Osteocyte (in vitro differentiated cells): ENCODE measurements around the gene CFAP45. TPM values are rescaled to one million over a fixed set of nuclear protein-coding genes. Genes with fewer than 3 reads are reported as not detected.
A peak's percentile ranks its signal among the peaks of the same experiment; 100 is the strongest.
"Not testable (repeated sequence)": the region's sequence is repeated elsewhere in the genome, so short reads cannot be mapped to it uniquely, and the experiment has no call there.

ENCODE experiments used
- DNase-seq: peaks from one replicate; pipeline ENCODE4 v3.0.0; 2021; ENCODE audit warnings: mixed read lengths; ENCODE audit not compliant: unreplicated experiment; ENCODE audit errors: extremely low spot score
- H3K27ac Mint-ChIP-seq: one replicate; pipeline ENCODE4 v1.8.0; 2021; ENCODE audit warnings: mild to moderate bottlenecking, mixed read lengths; ENCODE audit not compliant: unreplicated experiment
- H3K27me3 Mint-ChIP-seq: one replicate; pipeline ENCODE4 v1.8.0; 2021; ENCODE audit warnings: mixed read lengths; ENCODE audit not compliant: unreplicated experiment
- H3K36me3 Mint-ChIP-seq: one replicate; pipeline ENCODE4 v1.8.0; 2021; ENCODE audit warnings: mixed read lengths; ENCODE audit not compliant: unreplicated experiment
- H3K4me1 Mint-ChIP-seq: one replicate; pipeline ENCODE4 v1.8.0; 2021; ENCODE audit warnings: mixed read lengths; ENCODE audit not compliant: unreplicated experiment
- H3K4me3 Mint-ChIP-seq: one replicate; pipeline ENCODE4 v1.8.0; 2021; ENCODE audit warnings: mild to moderate bottlenecking, moderate library complexity, mixed read lengths; ENCODE audit not compliant: unreplicated experiment
- H3K9me3 Mint-ChIP-seq: one replicate; pipeline ENCODE4 v1.8.0; 2021; ENCODE audit warnings: mixed read lengths; ENCODE audit not compliant: unreplicated experiment
- total RNA-seq: library from RNA; stranded (reverse); gene quantifications from 2 replicates; pipeline ENCODE4 v1.2.1, GENCODE V29; 2021
- TF ChIP-seq, protein P1 (sequence below): fragments of 200-600 bp; sonication (generic); IDR thresholded peaks from 2 replicates; pipeline ENCODE4 v1.5.0; 2021; ENCODE audit warnings: antibody characterized with exemption, mild to moderate bottlenecking, moderate library complexity

The CFAP45 gene
- total RNA-seq, 1 donor from 2014 or later: 0.83 TPM

DNA sequence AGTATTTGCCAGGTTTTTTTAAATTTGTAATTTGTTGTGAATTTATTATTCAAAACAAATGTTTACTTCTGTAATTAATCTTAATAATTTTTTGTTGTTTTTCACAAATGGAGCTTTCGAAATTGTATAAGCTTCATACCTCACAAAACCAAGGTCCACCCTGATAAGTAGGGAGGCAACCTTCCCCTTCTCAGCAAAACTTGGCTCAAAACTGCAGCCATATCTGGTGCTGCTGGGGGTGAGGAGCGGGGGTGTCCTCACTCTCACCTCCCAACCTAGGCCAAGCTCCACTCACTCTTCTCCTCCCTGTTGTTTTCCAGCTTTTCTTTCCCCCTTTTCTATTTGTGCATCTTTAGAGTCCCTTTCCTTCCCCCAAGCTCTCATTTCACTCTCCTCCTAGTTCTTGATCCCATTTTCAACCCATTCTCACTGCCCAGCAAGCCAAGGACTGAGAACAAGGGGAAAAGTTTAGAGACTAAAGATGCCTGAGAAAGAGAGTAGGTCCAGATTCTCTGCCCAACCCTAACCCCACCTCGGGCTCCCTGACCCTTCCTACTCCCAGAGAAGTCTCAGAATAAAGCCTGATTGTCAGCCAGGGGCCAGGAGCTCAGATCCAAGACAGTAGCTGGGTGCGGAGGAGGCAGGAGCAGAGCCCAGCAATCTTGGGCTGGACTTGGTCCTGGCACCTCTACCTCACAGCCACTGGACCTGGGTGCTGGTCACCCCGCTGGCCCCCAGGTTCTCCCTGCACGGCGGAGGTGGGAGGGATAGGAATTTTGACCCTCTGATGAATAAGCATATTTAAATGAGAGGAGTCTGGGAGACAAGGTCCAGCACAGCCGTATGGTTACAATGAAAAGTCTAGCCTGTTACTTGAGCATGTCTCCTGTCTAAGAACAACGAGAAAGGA lies 8.3 kb upstream of the CFAP45 start:
- Mint-ChIP-seq H3K9me3 (peaks cover 7% of the 10 kb centered on the region), H3K27ac (peak overlapping the region; percentile 6), H3K4me3 (no peak overlapping the region), H3K4me1 (peaks cover 23% of the 10 kb centered on the region), H3K27me3 (no peaks in the 10 kb centered on the region), H3K36me3 (no peaks in the 10 kb centered on the region)
- no peak for DNase-seq
- TF ChIP-seq, protein P1, sequence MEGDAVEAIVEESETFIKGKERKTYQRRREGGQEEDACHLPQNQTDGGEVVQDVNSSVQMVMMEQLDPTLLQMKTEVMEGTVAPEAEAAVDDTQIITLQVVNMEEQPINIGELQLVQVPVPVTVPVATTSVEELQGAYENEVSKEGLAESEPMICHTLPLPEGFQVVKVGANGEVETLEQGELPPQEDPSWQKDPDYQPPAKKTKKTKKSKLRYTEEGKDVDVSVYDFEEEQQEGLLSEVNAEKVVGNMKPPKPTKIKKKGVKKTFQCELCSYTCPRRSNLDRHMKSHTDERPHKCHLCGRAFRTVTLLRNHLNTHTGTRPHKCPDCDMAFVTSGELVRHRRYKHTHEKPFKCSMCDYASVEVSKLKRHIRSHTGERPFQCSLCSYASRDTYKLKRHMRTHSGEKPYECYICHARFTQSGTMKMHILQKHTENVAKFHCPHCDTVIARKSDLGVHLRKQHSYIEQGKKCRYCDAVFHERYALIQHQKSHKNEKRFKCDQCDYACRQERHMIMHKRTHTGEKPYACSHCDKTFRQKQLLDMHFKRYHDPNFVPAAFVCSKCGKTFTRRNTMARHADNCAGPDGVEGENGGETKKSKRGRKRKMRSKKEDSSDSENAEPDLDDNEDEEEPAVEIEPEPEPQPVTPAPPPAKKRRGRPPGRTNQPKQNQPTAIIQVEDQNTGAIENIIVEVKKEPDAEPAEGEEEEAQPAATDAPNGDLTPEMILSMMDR: no peak

DNA sequence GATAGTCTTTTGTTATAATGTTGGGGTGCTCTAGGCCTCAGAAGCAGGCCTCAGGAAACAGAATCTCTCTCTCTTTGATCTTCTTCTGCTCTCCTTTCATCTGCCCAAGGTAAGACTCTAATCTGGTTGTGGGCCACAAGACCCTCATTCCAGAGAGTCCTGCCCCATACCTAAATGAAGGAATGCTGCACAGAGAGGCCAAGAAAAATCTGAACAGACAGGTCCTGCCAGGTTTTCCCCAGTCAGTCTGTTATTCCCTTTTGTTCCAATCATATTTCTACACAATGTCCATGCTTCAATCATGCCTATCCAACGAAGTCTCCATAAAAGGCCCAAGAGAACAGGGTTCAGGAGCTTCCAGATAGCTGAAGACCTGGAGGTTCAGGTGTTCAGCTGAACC lies 7.0 kb upstream of the CFAP45 start:
- Mint-ChIP-seq H3K4me1 (peaks cover 15% of the 10 kb centered on the region), H3K27ac (no peak overlapping the region), H3K4me3 (no peak overlapping the region), H3K27me3 (no peaks in the 10 kb centered on the region), H3K36me3 (no peaks in the 10 kb centered on the region), H3K9me3 (peaks cover 8% of the 10 kb centered on the region)
- no peak for DNase-seq
- TF ChIP-seq, protein P1: no peak

DNA sequence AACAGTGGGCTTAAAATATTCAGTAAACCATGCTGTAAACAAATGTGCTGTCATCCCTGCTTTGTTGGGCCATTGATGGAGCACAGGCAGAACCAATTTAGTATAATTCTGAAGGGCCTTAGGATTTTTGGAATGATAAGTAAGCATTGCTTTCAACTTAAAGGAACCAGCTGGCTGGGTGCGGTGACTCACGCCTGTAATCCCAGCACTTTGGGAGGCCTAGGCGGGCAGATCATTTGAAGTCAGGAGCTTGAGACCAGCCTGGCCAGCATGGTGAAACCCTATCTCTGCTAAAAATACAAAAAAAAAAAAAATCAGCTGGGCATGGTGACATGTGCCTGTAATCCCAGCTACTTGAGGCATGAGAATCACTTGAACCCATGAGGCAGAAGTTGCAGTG lies 4.1 kb upstream of the CFAP45 start:
- H3K27ac Mint-ChIP-seq, DNase-seq, H3K4me3 Mint-ChIP-seq, H3K36me3 Mint-ChIP-seq, H3K9me3 Mint-ChIP-seq, H3K27me3 Mint-ChIP-seq: not testable (repeated sequence)
- peaks cover 15% of the 10 kb centered on the region for H3K4me1 Mint-ChIP-seq

DNA sequence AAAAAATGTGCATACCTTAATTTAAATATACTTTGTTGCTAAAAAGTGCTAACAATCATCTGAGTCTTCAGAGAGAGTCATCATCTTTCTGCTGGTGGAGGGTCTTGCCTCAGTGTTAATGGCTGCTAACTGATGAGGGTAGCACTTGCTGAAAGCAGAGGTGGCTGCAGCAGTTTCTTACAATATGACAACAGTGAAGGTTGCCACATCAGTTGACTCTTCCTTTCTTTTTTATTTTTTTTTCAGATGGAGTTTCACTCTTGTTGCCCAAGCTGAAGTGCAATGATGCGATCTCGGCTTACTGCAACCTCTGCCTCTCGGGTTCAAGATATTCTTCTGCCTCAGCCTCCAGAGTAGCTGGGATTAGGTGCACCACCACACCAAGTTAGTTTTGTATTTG lies 2.6 kb upstream of the CFAP45 start:
- peaks cover 8% of the 10 kb centered on the region for H3K9me3 Mint-ChIP-seq

DNA sequence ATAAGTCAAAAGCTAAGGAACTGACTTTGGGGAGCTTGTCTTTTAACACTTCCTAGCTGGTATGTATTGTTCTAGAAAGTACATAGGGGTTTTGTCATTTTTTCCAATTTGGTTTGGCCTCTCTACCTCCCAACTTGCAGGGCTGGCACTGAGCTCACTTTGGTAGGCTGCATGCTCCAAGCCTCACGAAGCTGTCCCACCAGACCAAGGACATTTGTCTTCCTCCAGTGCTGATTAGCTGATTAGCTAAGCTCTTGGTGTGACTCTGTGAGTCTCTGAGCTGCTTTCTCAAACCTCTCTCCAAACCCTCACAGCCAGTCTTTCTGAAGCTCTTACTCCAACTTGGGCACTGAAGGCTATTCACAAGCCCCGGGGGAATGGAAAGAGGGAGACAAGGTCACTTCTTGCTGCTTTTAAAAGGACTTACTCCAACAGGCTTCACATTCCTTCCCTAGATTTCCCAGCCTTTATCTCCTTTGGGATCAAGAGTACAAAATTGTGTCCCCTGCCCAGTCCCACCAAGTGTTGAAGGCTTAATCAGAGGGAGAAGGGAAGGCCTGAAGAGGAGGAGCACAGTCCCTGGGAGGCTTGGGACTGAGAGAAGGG lies 893 bp upstream of the CFAP45 start:
- Mint-ChIP-seq H3K27ac (no peak overlapping the region), H3K4me1 (peaks cover 22% of the 10 kb centered on the region), H3K4me3 (no peak overlapping the region), H3K27me3 (no peaks in the 10 kb centered on the region), H3K9me3 (peaks cover 8% of the 10 kb centered on the region), H3K36me3 (no peaks in the 10 kb centered on the region)
- no peak for DNase-seq
- TF ChIP-seq, protein P1: no peak

More for the DNA sequence above, 2.6 kb upstream of the CFAP45 start:
- TF ChIP-seq, protein P1: no peak
- Mint-ChIP-seq H3K4me3 (no peak overlapping the region), H3K27me3 (no peaks in the 10 kb centered on the region), H3K36me3 (no peaks in the 10 kb centered on the region), H3K27ac (no peak overlapping the region), H3K4me1 (peaks cover 15% of the 10 kb centered on the region)
- no peak for DNase-seq

DNA sequence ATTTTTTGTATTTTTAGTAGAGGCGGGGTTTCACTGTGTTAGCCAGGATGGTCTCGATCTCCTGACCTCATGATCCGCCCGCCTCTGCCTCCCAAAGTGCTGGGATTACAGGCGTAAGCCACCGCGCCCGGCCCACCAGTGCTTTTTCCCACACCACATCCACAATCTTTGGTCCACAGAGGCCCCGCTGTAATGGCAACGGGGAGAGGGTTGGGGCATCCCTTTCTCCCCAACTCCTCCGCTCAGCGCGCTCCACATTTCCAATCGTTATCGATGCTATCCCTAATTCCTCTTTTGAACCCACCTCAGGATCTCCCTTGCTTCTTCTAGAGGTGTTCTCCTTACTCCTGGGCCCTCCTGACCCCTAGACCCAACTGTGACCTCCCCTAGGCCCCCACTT lies 331 bp downstream of the CFAP45 start:
- not testable (repeated sequence) for H3K27me3 Mint-ChIP-seq, H3K4me3 Mint-ChIP-seq, DNase-seq, H3K9me3 Mint-ChIP-seq, H3K36me3 Mint-ChIP-seq
- peaks cover 22% of the 10 kb centered on the region for H3K4me1 Mint-ChIP-seq
- peak overlapping the region; percentile 90 for H3K27ac Mint-ChIP-seq
